H1 (cell line): Measurements from ENCODE around the gene KCNAB2. TPM values are rescaled to one million over a fixed set of nuclear protein-coding genes. Genes with fewer than 3 reads are reported as not detected.

Experiments
- CTCF ChIA-PET: fragments of 300-600 bp; sonication (Branson Sonifier 250); formaldehyde crosslinking; loops from one replicate; lab custom pipeline; 2021; ENCODE audit not compliant: partially characterized antibody; lab: Charles Lee
- POLR2A ChIA-PET: fragments of 300-600 bp; sonication (Branson Sonifier 250); formaldehyde crosslinking; loops from one replicate; lab custom pipeline; 2021; ENCODE audit warnings: inconsistent platforms; ENCODE audit not compliant: partially characterized antibody; lab: Charles Lee
- DNase-seq, 2 experiments: peaks; one replicate each; pipeline versions ENCODE4 v3.0.0 to v3.0.0-alpha.2; 2010 to 2022; ENCODE audit warnings: low spot score in 2 of 2, low read depth in 1 of 2, mixed read lengths in 1 of 2
- FAIRE-seq: peaks from 2 replicates; lab custom pipeline; 2011; peaks lifted over from hg19 to GRCh38; lab: Jason Lieb, UNC
- H2AFZ ChIP-seq: 2 replicates; pipeline ENCODE4 v1.8.1; 2012; ENCODE audit warnings: low read length, inconsistent platforms
- H2AK5ac ChIP-seq: 2 replicates; pipeline ENCODE4 v1.6.1; 2013; ENCODE audit warnings: low read depth, low read length
- H2BK120ac ChIP-seq: replicated peaks from 2 replicates; pipeline ENCODE3; 2013; ENCODE audit warnings: low read depth, low read length, inconsistent platforms
- H2BK12ac ChIP-seq: 2 replicates; pipeline ENCODE4 v1.6.1; 2013; ENCODE audit warnings: low read depth, low read length
- H2BK15ac ChIP-seq: 2 replicates; pipeline ENCODE4 v1.6.1; 2013; ENCODE audit warnings: low read length
- H2BK20ac ChIP-seq: 2 replicates; pipeline ENCODE4 v1.6.1; 2013; ENCODE audit warnings: low read length
- H2BK5ac ChIP-seq: 2 replicates; pipeline ENCODE4 v1.6.1; 2013; ENCODE audit warnings: low read depth, low read length
- H3K14ac ChIP-seq: 2 replicates; pipeline ENCODE4 v1.6.1; 2013; ENCODE audit warnings: inconsistent platforms; ENCODE audit not compliant: insufficient read length
- H3K18ac ChIP-seq: 2 replicates; pipeline ENCODE4 v1.6.1; 2013; ENCODE audit warnings: low read length; ENCODE audit errors: extremely low read depth
- H3K23ac ChIP-seq: 2 replicates; pipeline ENCODE4 v1.6.1; 2013; ENCODE audit warnings: inconsistent platforms; ENCODE audit not compliant: insufficient read length
- H3K23me2 ChIP-seq: 2 replicates; pipeline ENCODE4 v1.6.1; 2013; ENCODE audit warnings: low read depth, low read length
- H3K27ac ChIP-seq: 2 replicates; pipeline ENCODE4 v1.6.1; 2011; ENCODE audit warnings: low read depth, low read length, inconsistent platforms
- H3K27me3 ChIP-seq, 4 experiments: replicated peaks in 1 of 4; 1 replicate in 1 of 4; 2 replicates in 3 of 4; pipeline versions ENCODE4 v1.6.1 to v1.8.1; 2011 to 2013; ENCODE audit warnings: low read length in 3 of 4, mild to moderate bottlenecking in 3 of 4, inconsistent platforms in 2 of 4, mixed read lengths in 2 of 4, moderate library complexity in 1 of 4; ENCODE audit not compliant: control insufficient read depth in 3 of 4, insufficient read depth in 3 of 4; ENCODE audit errors: extremely low read depth in 1 of 4
- H3K36me3 ChIP-seq, 4 experiments: 2 replicates each; pipeline versions ENCODE4 v1.6.1 to v1.8.1; 2011 to 2013; ENCODE audit warnings: mild to moderate bottlenecking in 4 of 4, low read length in 3 of 4, moderate library complexity in 2 of 4, control low read depth in 1 of 4, inconsistent platforms in 1 of 4; ENCODE audit not compliant: insufficient read depth in 4 of 4, control insufficient read depth in 2 of 4
- H3K4ac ChIP-seq: replicated peaks from 2 replicates; pipeline ENCODE3; 2013; ENCODE audit warnings: low read length, low read depth, mixed read lengths, inconsistent platforms; ENCODE audit not compliant: insufficient read length
- H3K4me1 ChIP-seq, 4 experiments: replicated peaks in 1 of 4; 1 replicate in 1 of 4; 2 replicates in 3 of 4; pipeline versions ENCODE4 v1.6.1 to v1.8.1; 2011 to 2013; ENCODE audit warnings: low read length in 3 of 4, inconsistent platforms in 2 of 4, mixed read lengths in 1 of 4; ENCODE audit not compliant: insufficient read depth in 4 of 4, control insufficient read depth in 3 of 4
- H3K4me2 ChIP-seq, 2 experiments: 2 replicates each; pipeline versions ENCODE4 v1.6.1 to v1.8.1; 2011 to 2013; ENCODE audit warnings: low read depth in 2 of 2, low read length in 2 of 2, control low read depth in 1 of 2, inconsistent platforms in 1 of 2, mild to moderate bottlenecking in 1 of 2; ENCODE audit not compliant: insufficient read depth in 1 of 2
- H3K4me3 ChIP-seq, 4 experiments: fragments of 200-600, 300-600 bp in 1 of 4; sonication (generic), shearing (Covaris generic), sonication (Bioruptor Twin) in 1 of 4; 2 replicates each; pipeline versions ENCODE4 v1.5.1 to v1.8.1; 2011 to 2016; ENCODE audit warnings: low read length in 4 of 4, low read depth in 3 of 4, control low read depth in 2 of 4, inconsistent platforms in 2 of 4, mild to moderate bottlenecking in 2 of 4, mixed read lengths in 1 of 4, moderate library complexity in 1 of 4; ENCODE audit not compliant: insufficient read depth in 2 of 4; ENCODE audit errors: extremely low read depth in 1 of 4
- H3K56ac ChIP-seq: replicated peaks from 2 replicates; pipeline ENCODE3; 2013; ENCODE audit warnings: low read depth, mild to moderate bottlenecking, mixed read lengths, low read length, inconsistent platforms; ENCODE audit not compliant: insufficient read length
- H3K79me1 ChIP-seq: 2 replicates; pipeline ENCODE4 v1.6.1; 2013; ENCODE audit warnings: low read depth, low read length, control low read depth
- H3K79me2 ChIP-seq, 2 experiments: 2 replicates each; pipeline versions ENCODE4 v1.6.1 to v1.8.1; 2012 to 2013; ENCODE audit warnings: low read length in 2 of 2, mild to moderate bottlenecking in 2 of 2, inconsistent platforms in 1 of 2; ENCODE audit not compliant: insufficient read depth in 2 of 2, control insufficient read depth in 1 of 2
- H3K9ac ChIP-seq, 4 experiments: replicated peaks in 1 of 4; 1 replicate in 1 of 4; 2 replicates in 3 of 4; pipeline versions ENCODE4 v1.6.1 to v1.8.1; 2011 to 2013; ENCODE audit warnings: low read depth in 3 of 4, low read length in 3 of 4, control low read depth in 2 of 4, mild to moderate bottlenecking in 2 of 4, moderate library complexity in 2 of 4, inconsistent platforms in 1 of 4; ENCODE audit errors: extremely low read depth in 1 of 4
- H3K9me3 ChIP-seq, 2 experiments: 2 replicates each; pipeline versions ENCODE4 v1.6.1 to v1.8.1; 2012 to 2013; ENCODE audit warnings: mild to moderate bottlenecking in 2 of 2, moderate library complexity in 2 of 2, control low read depth in 1 of 2, inconsistent platforms in 1 of 2, low read depth in 1 of 2, low read length in 1 of 2, mixed read lengths in 1 of 2; ENCODE audit not compliant: insufficient read depth in 2 of 2
- H4K20me1 ChIP-seq, 2 experiments: replicated peaks in 1 of 2; 2 replicates each; pipeline versions ENCODE3 to v1.8.1; 2011 to 2013; ENCODE audit warnings: inconsistent platforms in 2 of 2, low read length in 2 of 2, mild to moderate bottlenecking in 1 of 2; ENCODE audit not compliant: insufficient read depth in 2 of 2, control insufficient read depth in 1 of 2
- H4K5ac ChIP-seq: 2 replicates; pipeline ENCODE4 v1.6.1; 2013; ENCODE audit warnings: low read length, low read depth, mixed read lengths, inconsistent platforms; ENCODE audit not compliant: insufficient read length
- H4K8ac ChIP-seq: 2 replicates; pipeline ENCODE4 v1.8.0; 2013; ENCODE audit warnings: mild to moderate bottlenecking, moderate library complexity, low read length, inconsistent platforms; ENCODE audit not compliant: insufficient read depth; ENCODE audit errors: extremely low read depth
- H4K91ac ChIP-seq: replicated peaks from 2 replicates; pipeline ENCODE3; 2013; ENCODE audit warnings: low read length, mixed read lengths, inconsistent platforms; ENCODE audit not compliant: insufficient read length
- CBX5 ChIP-seq: fragments of 300-800, 300-1000 bp; sonication (generic); IDR thresholded peaks from 2 replicates; pipeline ENCODE4 v1.7.1; 2016; ENCODE audit warnings: antibody characterized with exemption, low read length, low read depth
- CEBPB ChIP-seq: IDR thresholded peaks from 2 replicates; pipeline ENCODE4 v1.6.1; 2012; ENCODE audit warnings: low read depth, low read length
- GABPA ChIP-seq: IDR thresholded peaks from 2 replicates; pipeline ENCODE4 v1.6.1; 2011; ENCODE audit warnings: mild to moderate bottlenecking, low read length, moderate library complexity, borderline replicate concordance; ENCODE audit not compliant: insufficient read depth
- SP2 ChIP-seq: IDR thresholded peaks from 2 replicates; pipeline ENCODE4 v1.6.1; 2012; ENCODE audit warnings: mild to moderate bottlenecking, low read length, inconsistent platforms
- SRF ChIP-seq: IDR thresholded peaks from 2 replicates; pipeline ENCODE4 v1.6.1; 2011; ENCODE audit warnings: mild to moderate bottlenecking, low read depth, low read length, moderate library complexity
- YY1 ChIP-seq: IDR thresholded peaks from 2 replicates; pipeline ENCODE4 v1.6.1; 2011; ENCODE audit warnings: low read depth, mild to moderate bottlenecking, low read length
- WGBS, 2 experiments: shearing (Covaris generic) in 1 of 2; methylation state at CpG; one replicate each; pipeline versions ENCODE4 v1.1.6 to v1.1.7; 2013 to 2015; ENCODE audit warnings: low lambda C conversion rate in 2 of 2, mixed read lengths in 2 of 2, inconsistent platforms in 1 of 2, low coverage in 1 of 2, missing lambda C conversion rate in 1 of 2; ENCODE audit not compliant: insufficient replicate concordance in 2 of 2, insufficient coverage in 1 of 2, insufficient read length in 1 of 2; ENCODE audit errors: extremely low coverage in 1 of 2, missing lambda C conversion rate in 1 of 2; 5-methylcytosine and 5-hydroxymethylcytosine counted together
- polyA plus RNA-seq, 7 experiments: library from polyadenylated mRNA; depleted of rRNA in 3 of 7; stranded (reverse) in 5 of 7; unstranded in 2 of 7; fragments of >200 nt in 5 of 7; fragments of 200-250 nt in 2 of 7; gene quantifications; 1 replicate in 5 of 7; 2 replicates in 1 of 7; 4 replicates in 1 of 7; pipeline versions ENCODE4 v1.2.1 to v1.2.3, GENCODE V29; 2011 to 2013; ENCODE audit warnings: missing spikeins in 2 of 7, mixed read lengths in 2 of 7
- total RNA-seq: library from RNA; stranded (reverse); fragmentation: NEBNext Ultra II Directional; extraction: Animal tissue kit (Norgen Biotek cat#: 25700); gene quantifications from 2 replicates; pipeline ENCODE4 v1.2.1, GENCODE V29; 2021

Gene KCNAB2
- total and polyA plus RNA-seq, 2 of the 8 experiments (the other 6 are each of a cell fraction or from before 2014, with no cell fraction given) = 4.5 to 7.0 TPM

- H3K14ac ChIP-seq = no peak overlapping the region
- ChIA-PET CTCF (interaction anchor here (0.7 to 5.5 kb wide), 11 partner anchors 7 to 122 kb away, joined by 3 to 43 read pairs (median 5); no protein-coding TSS in a partner anchor), POLR2A (interaction anchor here (1.3 kb wide), 1 partner anchor 186 kb away, joined by 3 read pairs; the partner anchor contains the start of gene ICMT)
- no peak overlapping the region for H3K4me2 ChIP-seq
- no peak overlapping the region for H2BK5ac ChIP-seq
- no peak overlapping the region for H2AFZ ChIP-seq
- no peak for FAIRE-seq
- no peak overlapping the region for H2BK12ac ChIP-seq
- peaks cover 2 to 6% (median 4%) of the 10 kb centered on the region in 4 experiments; a peak in 4 of 7 replicates for H3K4me1 ChIP-seq
- peaks cover 0 to 3% of the 10 kb centered on the region in 2 experiments for H4K20me1 ChIP-seq
- WGBS, 2 experiments = 84% methylated on average over 6 of the region's 6 CpGs; no CpG with 5 or more reads in 1 of the 2 experiments
- no peak overlapping the region for H3K9ac ChIP-seq
- H3K4me3 ChIP-seq = no peak overlapping the region
- H2BK20ac ChIP-seq = no peak overlapping the region
- H4K91ac ChIP-seq = no peak overlapping the region
- H3K79me2 ChIP-seq = no peaks in the 10 kb centered on the region
- H3K56ac ChIP-seq = no peak overlapping the region
- no peaks in the 10 kb centered on the region for H3K36me3 ChIP-seq
- no peaks in the 10 kb centered on the region for H3K23me2 ChIP-seq
- no peaks in the 10 kb centered on the region; the same call in 1 of the 2 replicates for H3K79me1 ChIP-seq
- H2BK120ac ChIP-seq = no peak overlapping the region
- TF ChIP-seq SRF (no peak), CBX5 (no peak), YY1 (no peak), SP2 (no peak), GABPA (no peak), CEBPB (no peak)
- TF ChIP-seq, all 59 proteins: peak for 0
- Histone ChIP-seq H3K27ac (no peak overlapping the region), H3K9me3 (no peaks in the 10 kb centered on the region), H3K27me3 (no peaks in the 10 kb centered on the region; a peak in 1 of 7 replicates), H4K8ac (no peak overlapping the region), H2BK15ac (no peak overlapping the region), H3K18ac (no peak overlapping the region), H4K5ac (no peak overlapping the region), H3K23ac (no peak overlapping the region), H3K4ac (no peak overlapping the region), H2AK5ac (no peak overlapping the region)
- no peak for DNase-seq
Measured at GRCh38 chr1:6049419-6049818, 3.7 kb downstream of the KCNAB2 start.
